ENCODE data around the gene OR2Z1.

GRCh38 chr19:8690753-8691539 lies 30.5 kb upstream of the OR2Z1 start:
- TF ChIP-seq POLR2AphosphoS5 (IDR thresholded peaks at IDR 0.05) (no peak), CTCF (IDR thresholded peaks at IDR 0.05; ENCODE audit: poor library complexity, severe bottlenecking) (no peak), REST (IDR thresholded peaks at IDR 0.05; ENCODE audit: borderline replicate concordance) (no peak), EZH2 (IDR thresholded peaks at IDR 0.05; ENCODE audit: borderline replicate concordance, insufficient read depth, low read length, poor library complexity, severe bottlenecking) (no peak), EP300 (conservative IDR thresholded peaks at IDR 0.05; ENCODE audit: poor library complexity, severe bottlenecking) (no peak), RAD21 (conservative IDR thresholded peaks at IDR 0.05) (no peak), SMC3 (conservative IDR thresholded peaks at IDR 0.05; ENCODE audit: poor library complexity) (no peak)
